Anterior cingulate cortex (tissue), 58 donors: ENCODE results near the gene TIMM10.

Experiments
- DNase-seq, 58 donors: peaks; one replicate each; lab custom pipeline; 2025; lab: John Stamatoyannopoulos, UW

TIMM10 gene

GRCh38 chr11:57530596-57531507, at the start of gene TIMM10:
Gene TIMM10 (minus strand): TSS chr11:57530754. CDS start chr11:57530189, 565 bp downstream.
- DNase-seq, result peak; percentile 67 to 99 (median 94)

- no peak for DNase-seq
These were observed 43.5 kb upstream of the TIMM10 start for GRCh38 chr11:57574061-57574460.

GRCh38 chr11:57571606-57572005, 41.1 kb upstream of the TIMM10 start:
- no peak for DNase-seq

- DNase-seq, result peak in 19 of 58 donors; percentile 38 to 87 (median 66)
These were observed 37.8 kb upstream of the TIMM10 start for GRCh38 chr11:57568330-57568766.

- DNase-seq, result peak in 56 of 58 donors; percentile 26 to 84 (median 68)
These were observed 37.2 kb upstream of the TIMM10 start, which contains the start of gene UBE2L6 for GRCh38 chr11:57567515-57568329. Gene UBE2L6 (minus strand): TSS chr11:57567672. CDS start chr11:57567611, 61 bp downstream.

- peak in 10 of 58 donors; percentile 34 to 65 (median 52) for DNase-seq
These were observed 36.5 kb upstream of the TIMM10 start for GRCh38 chr11:57566905-57567514.

GRCh38 chr11:57566005-57566904, 35.7 kb upstream of the TIMM10 start:
- peak in 13 of 58 donors; percentile 1 to 76 (median 21) for DNase-seq

- DNase-seq, result no peak
These were observed 32.0 kb upstream of the TIMM10 start for GRCh38 chr11:57562596-57562995.

- DNase-seq, result no peak
These were observed 29.6 kb upstream of the TIMM10 start for GRCh38 chr11:57560146-57560545.

- DNase-seq, result no peak
These were observed 25.5 kb upstream of the TIMM10 start for GRCh38 chr11:57556041-57556440.

- DNase-seq, result no peak
These were observed 24.8 kb upstream of the TIMM10 start for GRCh38 chr11:57555393-57555792.

GRCh38 chr11:57552479-57552878, 21.9 kb upstream of the TIMM10 start:
- DNase-seq, result no peak

GRCh38 chr11:57551941-57552340, 21.4 kb upstream of the TIMM10 start:
- DNase-seq, result no peak

- DNase-seq, result no peak
These were observed 19.4 kb upstream of the TIMM10 start for GRCh38 chr11:57549983-57550382.

GRCh38 chr11:57547854-57548377, 17.4 kb upstream of the TIMM10 start:
- DNase-seq, result no peak

- DNase-seq, result no peak
These were observed 16.4 kb upstream of the TIMM10 start for GRCh38 chr11:57546869-57547475.

- no peak for DNase-seq
These were observed 15.9 kb upstream of the TIMM10 start for GRCh38 chr11:57546451-57546850.

- DNase-seq, result no peak
These were observed 15.3 kb upstream of the TIMM10 start for GRCh38 chr11:57545883-57546282.

- no peak for DNase-seq
These were observed 14.0 kb upstream of the TIMM10 start for GRCh38 chr11:57544566-57544965.
